Activated CD4-positive, alpha-beta T cell treated with anti-CD3 and anti-CD28 coated beads, Interleukin-2, Interleukin-6, amounts not matched to agents 100 ng/mL and 50 ng/mL, durations not matched to agents 16 hours and 8 hours (primary cell): ENCODE results near the gene SLC15A4.
A peak's percentile ranks its signal among the peaks of the same experiment; 100 is the strongest.

Experiments used
- DNase-seq: peaks from one replicate; pipeline ENCODE4 v3.0.0-alpha.2; 2020

Gene SLC15A4

DNA sequence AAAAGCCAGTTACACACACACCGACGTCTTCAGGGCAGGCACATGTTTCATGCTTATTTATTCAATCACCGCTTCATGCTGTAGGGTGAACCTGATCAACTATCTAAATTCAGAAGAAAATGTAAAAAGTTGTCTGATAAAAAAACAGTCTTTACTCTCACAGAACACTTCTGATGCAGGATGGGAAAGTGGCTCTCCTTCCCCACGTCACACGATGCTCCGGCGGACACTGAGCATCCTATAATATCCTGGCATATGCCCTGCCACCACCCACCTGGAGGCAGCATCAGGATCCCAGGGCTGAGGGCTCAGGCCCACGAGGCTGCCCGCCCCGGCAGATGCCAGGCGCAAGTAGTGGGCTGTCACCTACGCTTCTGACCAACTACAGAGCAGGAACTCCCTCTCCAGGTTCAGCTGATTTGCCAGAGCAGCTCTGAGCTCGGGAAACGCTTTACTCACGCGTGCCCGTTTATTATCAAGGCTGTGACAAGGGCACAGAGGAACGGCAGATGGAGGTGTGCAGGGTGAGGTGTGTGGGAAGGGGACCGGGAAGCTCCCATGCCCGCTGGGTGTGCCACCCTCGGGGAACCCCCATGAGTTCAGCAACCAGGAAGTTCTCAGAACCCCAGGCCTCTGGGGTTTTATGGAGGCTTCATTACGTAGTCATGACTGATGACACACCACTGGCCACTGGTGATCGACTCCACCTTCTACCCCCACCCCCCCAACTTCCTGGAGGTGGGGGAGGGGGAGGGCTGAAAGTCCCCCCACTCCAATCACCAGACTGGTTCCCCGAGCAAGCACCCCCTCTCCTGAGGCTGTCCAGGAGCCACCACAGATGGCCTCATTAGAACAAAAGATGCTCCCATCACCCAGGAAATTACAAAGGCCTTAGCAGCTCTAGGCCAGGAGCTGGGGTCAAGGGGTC lies 32.1 kb downstream of the SLC15A4 start:
- no peak for DNase-seq

DNA sequence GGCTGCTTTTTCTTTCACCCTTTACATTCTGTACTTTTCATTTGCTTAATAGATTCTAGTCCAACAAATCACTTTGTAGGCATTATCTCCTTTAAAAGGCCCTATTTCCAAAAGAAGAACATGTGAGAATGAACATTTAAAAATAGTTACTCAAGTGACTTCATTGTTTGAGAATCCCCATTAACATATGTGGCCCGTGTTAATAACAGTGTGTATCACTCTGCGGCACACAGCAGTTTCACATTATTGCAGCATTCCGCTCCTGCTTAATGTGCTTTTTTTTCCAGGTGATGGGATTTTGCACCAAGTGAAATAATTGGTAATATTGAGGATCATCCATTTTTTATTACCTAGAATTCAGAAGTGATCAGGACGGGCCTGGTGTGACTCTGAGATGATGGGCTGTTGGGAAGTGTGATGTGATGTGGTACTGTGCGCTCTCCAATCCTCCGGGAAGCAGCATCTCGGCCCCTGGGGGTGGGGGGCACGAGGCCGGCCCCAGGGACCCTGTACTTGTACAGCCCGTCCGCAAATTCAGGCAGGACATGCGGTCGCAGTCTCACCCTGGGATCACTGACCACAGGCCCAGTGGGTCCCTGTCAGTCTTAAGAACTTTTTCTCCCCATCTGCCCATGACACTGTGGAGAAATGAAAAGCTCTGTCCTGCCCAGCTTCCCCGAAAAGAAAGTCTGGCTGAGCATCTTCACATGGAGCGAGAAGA lies 32.9 kb downstream of the SLC15A4 start:
- no peak for DNase-seq

DNA sequence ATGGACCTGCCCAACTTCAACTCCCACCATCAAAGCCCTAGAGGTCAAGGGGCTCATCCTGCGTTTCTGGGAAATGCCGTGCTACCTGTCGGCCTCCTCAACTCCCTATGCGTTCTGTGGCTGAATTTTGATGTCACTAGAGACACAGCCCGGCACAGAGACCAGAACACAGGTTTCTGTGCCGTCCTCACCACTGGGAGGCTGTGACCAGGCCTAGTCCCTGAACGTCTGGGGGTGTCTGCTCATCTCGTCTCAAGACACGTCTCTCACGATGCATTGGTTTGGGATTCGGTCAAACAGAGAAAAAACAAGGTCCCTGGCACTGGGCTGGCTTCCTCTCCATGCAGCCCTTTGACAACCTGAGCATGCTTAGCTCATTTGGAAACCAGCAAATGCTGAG lies 33.5 kb downstream of the SLC15A4 start:
- no peak for DNase-seq

DNA sequence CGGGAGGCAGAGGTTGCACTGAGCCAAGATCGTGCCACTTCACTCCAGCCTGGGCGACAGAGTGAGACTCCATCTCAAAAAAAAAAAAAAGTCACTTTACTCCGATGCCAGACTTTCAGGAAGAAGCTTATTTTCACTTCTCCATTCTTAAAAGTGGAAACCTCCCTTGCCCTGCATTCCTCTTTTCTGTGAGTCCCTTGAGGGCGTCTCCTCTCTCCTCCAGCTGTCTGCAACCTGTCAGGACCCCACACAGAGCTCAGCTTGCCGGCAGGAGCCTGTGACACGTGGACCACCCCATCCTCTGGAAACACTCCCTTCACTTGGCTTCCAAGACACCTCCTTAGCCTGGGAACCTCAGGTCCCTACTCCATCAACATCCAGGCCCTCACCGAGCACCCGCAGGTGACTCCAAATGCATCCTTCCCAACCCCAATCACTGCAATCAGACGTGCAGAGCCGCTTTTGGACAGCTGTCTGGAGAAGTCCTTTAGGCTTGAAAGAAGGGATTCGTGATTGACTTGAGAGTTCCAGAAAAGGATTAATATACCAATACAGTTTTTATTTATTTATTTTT lies 34.3 kb downstream of the SLC15A4 start:
- no peak for DNase-seq

DNA sequence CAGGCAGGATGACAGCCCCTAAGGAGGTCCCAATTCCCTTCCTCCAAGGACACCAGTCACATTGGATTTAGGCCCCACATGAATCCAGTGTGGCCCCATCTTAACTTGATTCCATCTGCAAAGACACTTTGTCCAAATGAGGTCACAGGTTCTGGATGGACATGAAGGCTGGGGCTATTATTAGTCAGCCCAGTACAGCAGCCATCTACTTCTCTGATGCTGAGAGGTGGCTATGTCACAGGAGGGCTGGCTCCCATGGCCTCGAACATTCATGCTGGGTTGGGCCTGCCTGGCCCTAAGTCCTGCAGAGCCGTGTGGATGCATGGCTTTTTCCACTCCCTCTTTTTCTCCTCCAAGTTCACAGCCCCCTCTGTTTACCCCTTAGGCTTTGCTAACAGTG lies 35.9 kb downstream of the SLC15A4 start:
- DNase-seq, result no peak

DNA sequence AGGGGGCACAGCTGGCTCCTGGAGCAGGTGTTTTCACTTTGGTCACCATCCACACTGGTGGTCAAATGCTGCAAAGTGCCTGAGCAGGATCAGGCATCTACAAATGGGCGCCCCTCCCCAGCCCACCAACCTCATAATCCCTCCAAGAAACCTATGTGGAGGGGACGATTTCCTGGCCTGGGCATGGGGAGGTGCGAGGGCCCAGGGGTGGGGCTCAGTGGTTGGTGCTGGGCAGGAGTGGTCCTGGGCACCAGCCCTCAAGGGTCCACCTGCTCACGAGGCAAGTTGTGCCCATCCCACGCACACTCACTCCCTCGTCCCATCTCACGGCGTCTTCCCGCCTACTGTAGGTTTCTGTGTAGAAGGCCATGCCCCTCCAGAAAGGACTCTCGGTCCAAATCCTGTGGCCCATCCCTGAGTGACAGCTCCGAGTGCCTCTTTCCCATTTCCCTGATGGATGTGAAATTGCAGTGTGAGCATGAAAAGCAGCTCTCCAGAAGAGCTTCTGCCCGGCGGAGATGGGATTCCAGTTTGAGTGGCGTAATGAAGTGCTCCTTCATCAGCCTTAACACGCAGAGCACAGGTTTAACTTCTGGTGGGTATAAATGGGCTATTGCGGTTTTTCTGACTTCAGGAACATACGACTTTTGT lies 36.9 kb downstream of the SLC15A4 start:
- DNase-seq, result no peak

DNA sequence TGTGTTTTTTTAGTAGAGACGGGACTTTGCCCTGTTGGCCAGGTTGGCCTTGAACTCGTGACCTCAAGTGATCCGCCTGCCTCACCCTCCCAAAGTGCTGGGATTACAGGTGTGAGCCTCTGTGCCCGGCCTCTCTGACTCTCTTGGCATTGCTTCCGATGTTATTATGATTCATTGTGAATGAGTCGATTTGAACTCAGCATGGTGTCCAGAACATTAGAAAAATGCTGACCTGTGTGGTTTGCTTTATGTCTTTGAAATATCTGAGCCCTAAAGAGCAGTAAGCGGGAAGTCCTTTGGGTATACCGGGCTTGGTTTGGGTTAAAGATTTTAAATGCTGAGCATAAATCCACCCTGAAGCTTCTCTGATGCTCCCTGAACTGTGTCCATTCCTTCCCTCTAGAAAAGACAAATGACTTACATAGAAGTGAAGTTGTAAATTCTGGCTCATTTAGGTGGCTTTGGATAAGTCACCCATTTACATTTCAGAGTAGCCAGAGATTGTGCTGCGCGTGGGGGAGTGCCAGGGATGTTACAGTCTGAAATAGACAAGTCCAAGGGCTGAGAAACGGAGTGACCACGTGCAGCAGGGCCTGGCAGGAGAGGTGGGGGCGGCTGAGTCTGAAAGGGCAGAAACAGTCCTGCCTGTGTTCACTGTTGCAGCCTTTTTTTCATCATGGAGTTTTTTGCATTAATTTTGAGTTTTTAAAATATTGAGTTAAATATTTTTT lies 39.6 kb downstream of the SLC15A4 start:
- no peak for DNase-seq

DNA sequence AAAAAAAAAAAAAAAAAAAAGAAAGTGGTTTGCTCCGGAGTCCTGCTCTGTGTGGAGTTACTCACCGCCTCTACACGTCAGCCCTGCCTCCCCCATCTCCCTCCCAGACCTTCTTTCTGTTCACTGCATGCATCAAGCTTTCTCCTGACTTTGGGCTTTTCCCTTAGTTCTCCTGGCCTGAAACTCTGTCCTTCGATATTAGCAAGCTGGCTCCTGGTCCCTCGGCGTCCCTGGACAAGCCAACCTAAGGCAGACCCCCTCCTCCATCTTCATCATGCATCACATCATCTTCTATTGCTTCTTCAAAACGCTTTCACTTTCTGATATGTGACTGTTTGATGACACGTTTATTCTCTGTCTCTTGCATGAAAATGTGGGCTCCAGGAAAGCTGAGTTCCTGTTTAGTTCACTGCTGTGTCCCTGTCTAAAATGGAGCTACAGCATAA lies 40.6 kb downstream of the SLC15A4 start:
- DNase-seq, result peak; percentile 11

DNA sequence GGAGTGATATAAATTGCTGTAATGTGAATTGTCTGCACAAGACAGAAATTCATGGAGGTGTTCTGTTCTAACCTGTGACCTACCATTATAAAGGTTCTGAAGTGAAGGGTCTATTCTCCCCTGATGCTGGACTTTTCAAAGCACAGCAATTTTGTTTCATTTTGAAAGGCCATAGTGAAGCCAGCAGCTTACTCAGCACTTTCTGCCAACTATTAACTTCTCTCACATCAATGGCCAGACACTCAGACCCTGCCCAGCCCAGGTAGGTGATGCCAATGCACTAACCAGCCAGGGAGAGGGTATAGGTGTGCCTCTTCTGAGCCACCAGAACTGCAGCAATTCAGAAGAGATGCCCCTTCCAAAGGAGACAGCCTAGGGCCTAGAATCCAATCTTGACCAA lies 43.9 kb downstream of the SLC15A4 start:
- DNase-seq, result no peak

DNA sequence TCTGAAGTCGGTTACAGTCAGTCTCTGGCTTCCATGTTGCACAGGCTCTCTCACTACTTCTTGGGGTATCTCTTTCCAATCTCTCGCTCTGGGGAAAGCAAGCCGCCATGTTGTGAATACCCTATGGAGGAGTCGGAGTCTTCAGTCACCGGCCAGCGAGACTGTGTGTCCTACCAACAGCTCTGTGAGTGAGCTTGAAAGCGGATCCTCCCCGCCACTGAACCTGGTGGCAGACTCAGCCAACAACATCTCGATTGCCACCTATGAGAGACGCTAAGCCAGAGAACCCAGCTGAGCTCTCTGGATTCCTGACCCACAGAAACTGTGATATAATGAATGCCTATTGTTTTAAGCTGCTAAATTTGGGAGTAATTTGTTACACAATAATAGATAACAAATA lies 51.5 kb downstream of the SLC15A4 start:
- no peak for DNase-seq

DNA sequence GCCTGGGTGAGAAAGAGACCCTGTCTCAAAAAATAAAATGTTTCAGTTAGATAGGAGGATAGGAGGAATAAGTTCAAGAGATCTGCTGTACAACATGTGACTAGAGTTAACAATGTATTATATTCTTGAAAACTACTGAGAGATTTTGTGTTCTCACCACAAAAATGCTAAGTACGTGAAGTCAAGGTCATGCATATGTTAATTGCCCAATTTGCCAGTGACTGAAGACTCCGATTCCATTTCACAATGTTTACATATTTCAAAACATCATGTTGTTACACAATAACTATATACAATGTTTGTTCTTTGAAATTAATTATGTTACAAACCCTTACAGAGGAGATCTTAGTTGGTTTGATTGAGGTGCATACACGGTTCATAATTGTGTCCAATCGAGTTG lies 52.1 kb downstream of the SLC15A4 start:
- DNase-seq, result no peak

DNA sequence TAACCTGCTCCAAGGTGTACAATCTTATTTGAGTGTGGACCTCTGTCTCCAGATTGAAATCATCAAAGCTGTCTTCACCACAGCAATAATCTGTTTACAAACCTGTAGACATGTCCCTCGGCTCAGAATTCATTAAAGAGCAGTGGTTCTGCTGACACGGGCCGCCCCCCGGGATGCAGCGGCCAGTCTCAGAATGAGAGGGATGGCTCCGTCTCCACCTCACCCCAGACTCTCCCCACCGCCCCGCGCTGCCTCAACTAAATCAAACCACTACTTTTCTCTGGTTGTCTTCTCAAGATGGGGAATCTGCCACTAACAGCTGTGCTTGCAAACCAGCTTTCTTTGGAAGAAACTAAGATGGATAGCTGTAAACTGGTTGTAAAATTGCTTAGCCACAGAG lies 56.2 kb downstream of the SLC15A4 start:
- no peak for DNase-seq

DNA sequence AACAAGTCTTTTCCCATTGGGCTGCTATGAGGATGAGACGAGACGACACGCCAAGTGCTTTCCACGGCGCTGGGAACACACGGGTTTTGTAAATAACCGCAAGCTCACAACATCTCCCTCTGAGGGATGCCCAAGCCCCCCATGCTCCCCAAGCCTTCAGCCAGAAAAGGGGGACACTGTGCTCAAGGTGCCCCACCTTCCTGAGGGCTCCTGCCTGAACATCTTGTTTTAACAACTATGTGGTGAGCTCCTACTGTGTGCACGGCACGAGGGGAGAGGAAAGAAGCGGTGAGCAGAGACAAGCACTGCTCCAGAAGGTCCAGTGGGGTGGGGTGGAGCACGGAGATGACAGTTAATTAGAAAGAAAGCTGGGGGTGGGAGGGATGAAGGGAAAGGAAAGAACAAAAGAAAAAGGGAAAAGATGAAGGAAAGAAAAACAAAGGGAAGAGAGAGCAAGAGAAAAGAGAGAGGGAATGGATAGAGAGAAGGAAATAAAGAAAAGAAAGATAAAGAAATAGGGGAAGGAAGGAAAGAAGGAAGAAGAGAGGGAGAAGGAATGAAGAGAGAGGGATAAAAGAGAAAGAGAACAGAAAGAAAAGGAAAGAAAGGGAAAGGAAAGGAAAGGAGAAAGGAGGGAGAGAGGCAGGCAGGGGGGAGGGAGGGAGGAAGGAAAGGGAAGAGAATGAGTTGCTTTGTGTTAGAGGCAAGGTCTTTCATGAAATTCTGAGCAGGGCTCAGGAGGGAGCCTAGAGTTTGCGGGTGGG lies 56.8 kb downstream of the SLC15A4 start:
- no peak for DNase-seq

DNA sequence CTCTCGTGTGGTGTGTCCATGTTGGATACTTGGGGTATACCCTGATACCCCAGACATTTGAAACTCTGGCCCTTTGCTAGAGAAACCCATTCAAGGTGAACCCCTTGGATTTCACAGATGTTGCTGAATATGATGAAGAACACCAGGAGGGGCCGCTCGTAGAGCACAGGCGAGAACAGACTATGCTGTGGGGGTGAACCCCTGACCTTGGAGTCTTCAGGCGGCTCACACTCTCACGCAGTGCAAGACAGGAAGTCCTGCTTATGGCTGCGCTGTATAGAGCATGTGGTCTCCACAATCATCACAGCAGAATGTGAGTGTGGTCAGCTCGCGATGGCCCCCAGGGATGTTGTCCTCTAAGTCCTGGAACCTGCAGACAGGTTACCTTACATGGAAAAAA lies 60.4 kb downstream of the SLC15A4 start:
- DNase-seq, result no peak

DNA sequence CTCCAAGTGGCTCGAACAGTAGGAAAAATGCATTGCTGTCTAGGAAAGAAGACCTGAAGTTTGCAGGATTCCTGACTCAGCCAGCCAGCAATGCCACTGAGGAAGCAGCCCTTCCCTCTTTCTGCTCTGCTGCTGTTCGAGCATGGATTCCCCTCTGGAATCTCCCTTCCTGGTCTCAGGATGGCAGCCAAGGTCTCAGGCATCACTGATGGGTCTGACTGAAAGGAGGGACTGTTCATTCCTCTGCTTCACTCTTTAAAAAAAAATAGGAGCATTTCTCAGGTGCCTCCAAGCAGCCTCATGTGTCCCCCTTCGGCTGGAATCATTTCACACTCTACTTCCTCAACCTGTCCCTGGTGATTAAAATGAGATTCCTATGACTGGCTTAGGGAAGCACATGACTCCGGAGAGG lies 62.4 kb downstream of the SLC15A4 start:
- no peak for DNase-seq

DNA sequence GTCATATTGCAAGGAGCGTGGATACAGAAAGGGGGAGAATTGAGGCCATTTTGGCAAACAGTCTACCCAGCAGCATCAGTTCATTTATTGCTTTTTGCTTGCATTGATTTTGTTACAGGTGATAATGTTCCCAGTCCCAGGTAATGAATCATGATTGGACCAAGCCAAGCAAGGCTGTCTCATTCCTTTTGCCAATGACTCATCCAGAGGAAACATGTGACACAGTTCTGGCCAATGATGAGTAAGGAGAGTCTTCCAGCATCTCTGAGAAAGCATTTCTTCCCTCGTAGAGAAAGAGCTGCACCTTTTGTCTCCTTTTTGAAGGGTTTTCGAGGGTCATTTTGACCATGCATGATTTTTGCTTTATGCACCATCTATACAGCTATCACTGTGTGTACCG lies 68.2 kb downstream of the SLC15A4 start:
- DNase-seq, result no peak

DNA sequence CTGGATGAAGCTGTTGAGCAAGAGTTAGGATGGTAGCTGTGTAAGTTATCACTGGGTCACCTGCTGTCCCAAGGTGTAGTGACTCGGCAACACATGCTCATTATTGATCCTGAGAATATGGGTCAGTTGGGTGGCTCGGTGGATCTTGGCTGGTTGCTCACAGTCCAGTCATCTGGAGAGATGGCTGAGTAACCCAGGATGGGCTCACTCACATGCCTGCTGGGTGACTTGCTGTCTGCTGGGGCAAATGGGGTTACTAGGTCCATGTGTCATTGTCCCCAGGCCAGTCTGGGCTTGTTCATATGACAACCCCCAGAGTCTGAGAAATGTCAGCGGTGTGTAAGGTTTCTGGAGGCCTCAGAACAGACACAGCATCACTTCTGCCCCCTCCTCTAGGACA lies 69.5 kb downstream of the SLC15A4 start:
- DNase-seq, result no peak

DNA sequence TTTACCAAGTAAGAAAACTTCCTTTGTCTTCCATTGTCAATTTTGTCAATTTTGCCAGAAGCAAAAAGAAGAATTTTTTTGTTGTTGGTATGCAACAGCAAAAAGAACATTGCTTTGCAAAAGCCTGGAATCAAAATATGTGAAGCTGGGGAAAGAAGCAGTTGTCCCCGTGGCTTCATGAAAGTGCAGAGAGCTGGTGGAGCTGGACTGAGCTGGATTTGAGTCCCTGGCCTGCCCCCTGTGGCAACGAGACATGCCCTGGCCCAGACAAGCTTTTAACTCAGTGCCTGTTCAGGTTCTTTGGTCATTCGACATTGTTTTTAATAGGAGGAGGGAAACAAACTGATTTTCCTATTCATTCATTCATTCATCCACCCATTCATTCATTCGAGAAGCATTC lies 70.3 kb downstream of the SLC15A4 start:
- DNase-seq, result no peak

DNA sequence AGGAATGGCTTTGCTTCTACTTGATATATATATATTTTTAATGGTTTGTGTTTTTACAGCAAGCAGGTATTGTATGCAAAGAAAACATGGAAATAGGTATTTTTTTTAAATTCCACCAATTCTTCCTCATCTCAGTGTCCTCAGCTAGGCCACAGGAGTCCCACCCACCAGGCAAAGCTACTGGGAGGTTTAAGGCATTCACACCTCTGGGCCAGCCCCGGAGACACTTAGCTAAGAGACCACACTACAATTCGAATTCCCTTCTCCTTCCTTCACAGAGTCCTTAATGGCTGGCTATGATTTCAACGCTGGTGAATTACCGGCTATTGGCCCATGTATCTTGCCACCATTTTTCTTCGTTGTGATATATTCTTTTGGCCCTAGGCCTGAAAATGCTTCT lies 71.4 kb downstream of the SLC15A4 start:
- DNase-seq, result no peak

DNA sequence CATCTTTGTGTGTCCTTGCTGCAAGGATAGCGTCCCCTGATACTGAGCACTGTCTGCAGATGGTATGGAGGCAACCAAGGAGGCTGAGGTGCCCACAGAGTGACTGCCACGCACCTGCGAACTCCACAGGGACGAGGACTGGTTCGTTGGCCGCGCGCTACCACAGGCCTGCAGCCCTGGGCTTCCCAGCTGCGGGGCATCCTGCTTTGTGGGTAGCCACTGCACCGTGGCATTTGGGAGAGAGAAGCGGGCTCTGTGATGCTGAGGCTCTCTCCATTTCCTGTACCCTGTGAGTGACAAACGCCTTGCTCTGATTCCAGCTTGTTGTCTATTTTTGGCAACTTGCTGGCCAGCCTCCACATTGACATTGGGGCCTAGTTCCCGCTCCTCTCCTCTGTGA lies 76.3 kb downstream of the SLC15A4 start:
- no peak for DNase-seq

DNA sequence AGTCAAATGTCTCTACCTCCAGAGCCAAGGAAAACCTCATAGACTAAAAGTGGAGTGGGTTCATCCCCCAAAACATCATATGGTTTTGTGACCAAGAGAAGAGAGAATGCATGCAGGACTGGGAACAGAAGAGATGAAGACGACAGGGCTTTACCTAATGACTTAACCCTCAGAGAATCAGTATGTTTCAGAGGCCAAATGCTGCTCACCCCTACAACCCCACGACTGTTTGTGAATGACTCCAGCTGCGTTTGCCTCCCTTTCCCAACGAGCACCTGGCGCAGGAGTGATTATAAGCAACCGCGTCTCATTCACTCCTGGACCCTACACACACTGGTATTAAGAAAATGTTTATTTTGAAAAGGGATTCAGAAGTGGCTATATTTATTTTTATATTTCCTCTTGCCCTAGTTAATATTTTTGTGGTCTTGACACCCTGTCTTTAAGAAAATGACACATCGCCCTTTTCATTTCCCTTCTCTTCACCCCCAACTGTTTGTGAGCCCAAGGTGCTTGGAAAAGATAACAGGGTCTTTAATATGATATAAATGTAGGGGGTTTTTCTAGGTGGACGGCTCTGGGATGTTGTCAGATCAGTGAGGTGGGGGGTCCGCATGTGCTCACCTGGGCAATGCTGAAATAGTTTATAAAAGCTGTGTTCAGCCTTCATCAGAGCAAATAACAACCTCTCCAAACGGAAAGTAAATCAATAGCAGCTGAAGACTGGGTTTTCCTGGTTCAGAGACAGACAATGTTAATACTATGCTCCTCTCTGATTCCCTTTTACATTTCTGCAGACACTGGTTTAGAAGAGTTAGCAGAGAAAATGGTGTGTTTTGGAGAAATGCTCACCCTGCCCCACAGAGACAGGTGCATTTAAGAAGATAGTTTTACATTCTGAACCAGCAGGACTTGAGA lies 77.7 kb downstream of the SLC15A4 start:
- DNase-seq, result no peak
